Measurements from ENCODE around the gene TSPAN3.
A peak's percentile ranks its signal among the peaks of the same experiment; 100 is the strongest.

TSPAN3 gene

GRCh38 chr15:77034695-77035489 is 36.0 kb downstream of the TSPAN3 start:
- no peak for DNase-seq (ENCODE audit: low read depth in 1 of 2, low spot score in 1 of 2)

DNA sequence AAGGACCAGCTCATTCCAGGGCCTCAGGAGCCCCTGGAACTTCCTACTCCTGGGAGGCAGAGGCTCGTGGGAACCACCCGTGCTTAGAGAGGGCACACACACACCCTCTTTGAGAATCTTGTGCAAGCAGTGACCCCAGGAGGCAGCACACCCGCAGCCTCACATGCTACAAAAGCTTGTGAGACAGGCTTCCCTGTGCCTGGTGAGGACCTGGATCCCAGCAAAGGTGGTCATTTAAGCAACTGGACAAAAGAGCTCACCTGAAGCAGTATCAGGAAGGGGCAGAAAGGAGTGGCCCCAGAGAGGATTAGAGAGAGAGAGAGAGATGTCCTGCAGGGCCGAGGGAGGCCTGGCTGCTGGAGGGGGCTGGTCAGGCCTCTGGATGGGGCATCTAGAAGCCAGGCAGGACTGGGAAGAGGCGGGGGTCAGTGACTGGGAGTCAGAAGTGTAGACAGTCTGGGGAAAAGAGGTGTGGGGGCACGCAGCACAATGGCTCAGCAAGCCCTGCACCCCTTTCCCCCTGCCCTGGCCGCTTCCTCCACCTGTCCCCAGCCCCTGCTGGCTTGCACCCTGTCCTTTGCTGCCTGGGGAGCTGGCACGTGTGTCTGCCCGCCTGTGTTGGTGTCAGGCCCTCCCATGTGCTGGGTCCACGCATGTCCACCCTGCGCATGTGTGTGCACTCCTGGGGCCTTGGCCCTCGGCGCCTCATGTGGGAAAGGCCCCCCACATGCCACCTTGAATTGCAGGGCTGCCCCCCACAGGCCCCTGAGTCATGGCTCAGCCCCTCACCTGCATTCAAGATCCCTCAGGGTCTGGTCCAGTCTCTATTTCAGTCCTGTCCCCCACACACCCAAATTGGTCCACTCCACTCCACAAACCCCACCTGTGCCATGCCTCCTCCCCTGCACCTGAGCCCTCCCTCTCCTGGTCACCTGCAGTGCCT is 36.9 kb downstream of the TSPAN3 start:
- peak in 1 of 2 donors; percentile 3 for DNase-seq (ENCODE audit: low read depth in 1 of 2, low spot score in 1 of 2)

DNA sequence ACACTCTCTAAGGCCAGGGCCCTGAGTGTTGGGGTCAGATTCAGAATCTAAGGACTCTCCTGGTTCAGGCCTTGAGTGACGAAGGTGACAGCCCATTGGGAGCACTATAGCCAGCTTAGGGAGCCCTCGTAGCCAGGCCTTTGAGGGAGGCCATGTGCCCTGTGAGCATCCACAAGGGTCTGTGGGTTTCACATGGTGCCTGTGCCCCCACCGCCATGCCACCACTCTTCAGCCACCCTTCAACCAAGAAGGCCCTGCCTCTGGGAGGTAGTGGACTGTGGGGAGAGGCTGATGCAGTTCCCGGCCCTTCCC is 37.5 kb downstream of the TSPAN3 start:
- peak in 1 of 2 donors; percentile 2 for DNase-seq (ENCODE audit: low read depth in 1 of 2, low spot score in 1 of 2)

DNA sequence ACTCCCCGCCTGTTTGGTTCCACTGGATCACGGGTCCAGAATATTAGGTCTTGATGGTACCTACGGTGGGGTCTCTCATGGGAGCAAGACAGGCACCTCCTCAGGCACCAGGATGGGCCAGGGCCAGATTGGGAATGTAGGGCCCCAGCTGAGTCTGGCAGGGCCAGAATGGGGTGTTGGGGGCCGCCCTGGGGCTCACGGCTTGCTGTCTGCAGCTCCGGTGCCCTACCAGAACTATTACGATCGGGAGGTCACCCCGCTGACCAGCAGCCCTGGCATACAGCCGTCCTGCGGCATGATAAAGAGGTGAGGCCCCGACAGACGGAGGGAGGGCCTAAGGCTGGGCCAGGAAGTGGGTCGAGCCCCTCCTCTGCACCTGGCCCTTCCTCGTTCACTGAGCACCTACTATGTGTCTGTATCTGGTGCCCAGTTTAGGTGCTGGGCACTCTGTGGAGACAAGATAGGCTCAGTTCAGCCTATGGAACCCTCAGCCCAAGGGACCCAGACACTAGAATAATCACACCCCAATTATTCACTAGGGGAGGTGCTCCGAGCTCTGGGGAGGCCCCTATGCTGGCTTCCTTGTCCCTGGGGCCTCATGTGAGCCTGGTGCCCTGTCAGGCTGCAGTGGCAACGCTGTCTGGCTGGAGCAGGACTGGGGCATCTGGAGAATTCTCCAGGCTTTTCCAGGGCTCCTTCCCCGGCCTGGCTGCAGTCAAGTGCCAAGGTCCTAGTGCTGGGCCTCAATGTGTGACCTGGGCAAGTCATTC is 38.1 kb downstream of the TSPAN3 start:
- peak in 1 of 2 donors; percentile 3 for DNase-seq (ENCODE audit: low read depth in 1 of 2, low spot score in 1 of 2)

GRCh38 chr15:77032052-77032646 is 38.8 kb downstream of the TSPAN3 start:
- peak in 1 of 2 donors; percentile 2 for DNase-seq (ENCODE audit: low read depth in 1 of 2, low spot score in 1 of 2)

GRCh38 chr15:77031376-77032050 is 39.4 kb downstream of the TSPAN3 start:
- peak in 1 of 2 donors; percentile 3 for DNase-seq (ENCODE audit: low read depth in 1 of 2, low spot score in 1 of 2)

- DNase-seq (ENCODE audit: low read depth in 1 of 2, low spot score in 1 of 2) = no peak
Observed at GRCh38 chr15:77030928-77031375, 40.0 kb downstream of the TSPAN3 start.

GRCh38 chr15:77030048-77030927 is 40.6 kb downstream of the TSPAN3 start:
- DNase-seq (ENCODE audit: low read depth in 1 of 2, low spot score in 1 of 2) = peak in 1 of 2 donors; percentile 2

GRCh38 chr15:77029166-77030047 is 41.5 kb downstream of the TSPAN3 start:
- DNase-seq (ENCODE audit: low read depth in 1 of 2, low spot score in 1 of 2) = peak in 1 of 2 donors; percentile 2

DNA sequence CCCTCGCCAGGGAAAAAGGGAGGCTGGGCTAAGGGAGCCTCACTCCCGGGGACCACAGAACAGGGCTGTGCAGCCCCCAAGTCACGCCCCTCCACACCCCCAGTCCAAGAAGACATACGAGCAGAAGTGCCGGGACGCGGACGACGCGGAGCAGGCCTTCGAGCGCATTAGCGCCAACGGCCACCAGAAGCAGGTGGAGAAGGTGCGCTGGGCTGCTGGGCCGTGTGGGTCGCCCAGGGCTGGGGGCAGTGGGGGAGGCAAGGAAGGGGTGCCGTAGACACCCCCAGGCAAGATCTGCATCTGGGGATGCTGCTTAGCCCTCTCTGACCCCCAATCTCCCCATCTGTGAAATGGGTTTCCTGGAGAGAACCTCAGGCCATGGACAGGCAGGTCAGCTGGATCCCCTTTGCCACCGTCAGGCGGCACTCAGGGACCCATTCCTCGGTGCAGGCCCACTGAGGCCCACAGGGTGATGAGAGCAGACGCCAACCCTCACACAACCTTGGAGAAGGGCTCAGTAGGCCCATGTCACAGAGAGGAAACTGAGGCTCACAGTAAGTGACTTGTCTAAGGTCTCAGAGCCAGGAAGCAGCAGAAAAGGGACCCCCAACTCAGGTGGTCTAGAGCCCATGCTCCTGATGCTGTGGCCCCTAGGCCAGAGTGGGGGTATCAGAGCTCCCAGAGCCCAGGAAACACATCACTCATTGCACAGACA is 42.3 kb downstream of the TSPAN3 start:
- DNase-seq (ENCODE audit: low read depth in 1 of 2, low spot score in 1 of 2) = peak in 1 of 2 donors; percentile 2

- peak in 1 of 2 donors; percentile 2 for DNase-seq (ENCODE audit: low read depth in 1 of 2, low spot score in 1 of 2)
Observed at GRCh38 chr15:77027697-77028450, 43.0 kb downstream of the TSPAN3 start.

DNA sequence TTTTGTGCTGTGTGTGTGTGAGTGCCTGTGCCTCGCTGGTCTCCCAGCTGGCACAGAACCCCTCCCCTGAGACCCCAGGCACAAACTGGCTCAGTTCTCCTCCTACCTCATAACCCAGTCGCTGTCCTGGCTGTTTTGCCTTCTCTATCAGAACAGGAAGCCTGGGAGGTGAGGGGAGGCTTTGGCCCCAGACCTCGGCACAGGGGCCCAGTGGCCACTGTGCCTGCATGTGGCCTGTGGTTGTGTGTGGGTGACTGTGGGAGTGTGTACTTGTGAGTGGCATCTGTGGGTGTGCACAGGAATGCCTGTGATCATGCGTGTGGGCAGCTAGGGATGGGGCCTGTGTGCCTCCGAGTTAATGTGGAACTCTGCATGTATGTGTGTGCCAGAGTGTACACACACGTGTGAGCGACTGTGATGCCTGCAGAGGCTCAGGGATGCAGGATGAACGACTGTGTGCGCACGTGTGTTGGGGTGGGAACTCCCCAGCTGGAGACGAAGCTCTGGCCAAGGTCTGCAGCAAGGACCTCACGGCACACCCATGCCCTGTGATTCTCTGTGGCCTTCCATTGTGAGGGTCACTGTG is 43.7 kb downstream of the TSPAN3 start:
- DNase-seq (ENCODE audit: low read depth in 1 of 2, low spot score in 1 of 2) = no peak

DNA sequence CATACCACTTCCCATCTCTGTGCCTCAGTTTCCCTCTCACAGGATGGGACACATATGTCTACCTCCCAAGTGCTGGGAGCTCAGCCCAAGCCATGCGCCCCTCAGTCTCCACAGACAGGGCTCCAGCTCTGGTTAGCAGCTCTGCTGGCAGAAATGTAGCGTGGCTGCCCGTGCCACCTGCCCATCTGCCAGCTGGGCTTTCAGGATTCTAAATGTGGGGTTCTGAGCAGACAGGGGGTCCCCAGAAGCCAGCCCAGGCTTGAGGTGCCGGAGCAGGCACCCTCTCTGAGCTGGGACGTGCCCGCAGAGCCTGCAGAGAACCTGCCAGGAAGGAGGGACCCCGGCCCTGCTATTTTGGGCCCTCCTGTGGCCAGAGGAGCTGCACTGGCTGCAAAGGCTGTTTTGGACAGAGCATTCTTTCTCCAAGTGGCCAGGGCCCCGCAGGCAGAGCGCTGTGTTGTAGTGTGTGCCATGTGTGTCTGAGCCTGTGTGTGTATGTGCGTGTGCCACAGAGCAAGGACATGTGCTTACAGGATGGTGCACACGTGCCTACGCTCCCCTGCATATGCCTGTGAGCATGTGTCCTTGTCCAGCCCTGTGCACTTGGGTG is 44.3 kb downstream of the TSPAN3 start:
- no peak for DNase-seq (ENCODE audit: low read depth in 1 of 2, low spot score in 1 of 2)

GRCh38 chr15:77025941-77026411 is 44.9 kb downstream of the TSPAN3 start:
- no peak for DNase-seq (ENCODE audit: low read depth in 1 of 2, low spot score in 1 of 2)

GRCh38 chr15:77025083-77025901 is 45.6 kb downstream of the TSPAN3 start:
- DNase-seq (ENCODE audit: low read depth in 1 of 2, low spot score in 1 of 2) = peak in 1 of 2 donors; percentile 2
